ENCODE results near the gene IFI30.

GRCh38 chr19:18174983-18175382 is 1.4 kb downstream of the IFI30 start:
- no peak for TF ChIP-seq CTCF (conservative IDR thresholded peaks at IDR 0.05; ENCODE audit: low read depth, low read length)
- TF ChIP-seq EZH2 (IDR thresholded peaks at IDR 0.05; ENCODE audit: borderline replicate concordance, low read depth, low read length, poor library complexity, severe bottlenecking): no peak
